HG03095 (cell line): ENCODE results near the gene ACTG1.
"Not testable (repeated sequence)": the region's sequence is repeated elsewhere in the genome, so short reads cannot be mapped to it uniquely, and the experiment has no call there.

Source experiments
- ATAC-seq: cut with Tn5 transposase; IDR thresholded peaks from one replicate; pipeline ENCODE4 v1.9.1; 2021; ENCODE audit warnings: moderate library complexity; ENCODE audit not compliant: unreplicated experiment

ACTG1 gene

DNA sequence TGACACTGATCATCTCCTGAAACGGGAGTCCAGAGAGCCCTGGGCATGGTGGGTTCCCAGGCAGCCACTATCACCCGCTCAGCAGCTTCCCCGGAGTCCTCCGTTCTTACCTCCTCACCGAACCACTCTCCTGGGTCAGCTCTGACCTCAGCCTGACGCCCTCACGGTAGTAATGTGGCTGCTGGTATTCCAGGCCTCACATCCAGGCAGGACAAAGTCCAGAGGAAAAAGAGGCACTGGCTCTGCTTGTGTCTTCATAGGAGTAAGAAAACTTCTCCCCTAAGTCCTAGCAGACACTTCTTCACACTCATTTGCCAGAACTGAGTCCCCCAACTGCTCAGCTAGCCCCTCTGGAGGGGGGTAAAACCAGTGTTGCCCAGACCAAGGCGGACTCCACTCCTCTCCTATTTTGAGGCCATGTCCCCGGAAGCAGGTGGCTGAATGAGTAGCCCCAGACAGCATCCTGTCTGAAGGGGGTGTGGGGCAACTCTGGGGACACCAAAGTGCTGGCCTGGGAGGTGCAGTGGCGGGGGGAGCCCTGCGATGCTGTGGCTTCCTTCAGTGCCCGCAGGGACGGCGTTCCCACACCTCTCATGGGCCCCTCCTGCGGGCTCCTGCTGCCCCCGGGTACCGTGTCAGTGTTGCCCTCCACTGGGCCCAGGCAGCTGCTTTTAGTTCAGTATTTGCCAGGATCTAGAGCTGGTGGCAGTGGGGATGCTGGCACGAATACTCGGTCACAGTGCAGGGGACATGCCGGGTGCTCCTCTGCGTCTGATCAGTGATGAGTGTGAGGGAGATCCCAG lies 20.9 kb upstream of the ACTG1 start:
- no peak for ATAC-seq

DNA sequence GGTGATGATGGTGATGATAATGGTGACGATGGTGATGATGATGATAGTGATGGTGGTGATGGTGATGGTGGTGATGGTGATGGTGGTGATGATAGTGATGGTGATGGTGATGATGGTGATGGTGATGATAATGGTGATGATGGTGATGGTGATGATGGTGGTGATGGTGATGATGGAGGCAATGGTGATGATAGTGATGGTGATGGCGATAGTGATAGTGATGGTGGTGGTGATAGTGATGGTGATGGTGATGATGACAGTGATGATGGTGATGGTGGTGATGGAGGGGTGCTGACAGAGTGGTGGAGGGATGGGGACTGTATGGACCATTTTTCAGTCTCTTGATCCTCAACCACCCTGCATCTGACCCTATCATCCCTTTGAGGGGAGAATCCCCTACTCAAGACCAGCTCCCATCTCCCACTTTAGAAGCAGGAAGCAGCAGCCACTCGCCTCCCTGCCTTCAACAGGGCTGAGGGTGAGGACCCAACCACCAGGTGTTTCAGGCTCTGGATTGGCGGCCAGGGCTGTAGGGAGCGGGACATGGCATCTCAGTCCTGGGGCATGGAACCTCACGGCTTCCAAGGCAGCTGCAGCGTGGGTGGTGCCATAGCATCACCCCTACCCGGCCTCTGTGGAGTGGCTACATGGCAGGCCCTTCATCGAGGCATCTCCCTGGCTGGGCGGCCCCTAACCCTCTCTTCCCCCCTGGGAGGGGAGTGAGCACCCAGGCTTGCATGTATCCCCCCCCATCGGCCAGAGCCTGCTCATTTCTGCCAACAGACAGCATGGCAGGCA lies 20.1 kb upstream of the ACTG1 start:
- ATAC-seq: no peak

DNA sequence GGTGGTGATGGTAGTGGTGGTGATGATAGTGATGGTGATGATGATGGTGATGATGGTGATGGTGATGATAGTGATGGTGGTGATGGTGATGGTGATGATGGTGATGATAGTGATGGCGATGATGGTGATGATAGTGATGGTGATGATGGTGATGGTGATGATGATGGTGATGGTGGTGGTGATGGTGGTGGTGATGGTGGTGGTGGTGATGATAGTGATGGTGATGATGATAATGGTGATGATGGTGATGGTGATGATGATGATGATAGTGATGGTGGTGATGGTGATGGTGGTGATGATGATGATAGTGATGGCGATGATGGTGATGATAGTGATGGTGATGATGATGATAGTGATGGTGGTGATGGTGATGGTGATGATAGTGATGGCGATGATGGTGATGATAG lies 19.4 kb upstream of the ACTG1 start:
- ATAC-seq: not testable (repeated sequence)

DNA sequence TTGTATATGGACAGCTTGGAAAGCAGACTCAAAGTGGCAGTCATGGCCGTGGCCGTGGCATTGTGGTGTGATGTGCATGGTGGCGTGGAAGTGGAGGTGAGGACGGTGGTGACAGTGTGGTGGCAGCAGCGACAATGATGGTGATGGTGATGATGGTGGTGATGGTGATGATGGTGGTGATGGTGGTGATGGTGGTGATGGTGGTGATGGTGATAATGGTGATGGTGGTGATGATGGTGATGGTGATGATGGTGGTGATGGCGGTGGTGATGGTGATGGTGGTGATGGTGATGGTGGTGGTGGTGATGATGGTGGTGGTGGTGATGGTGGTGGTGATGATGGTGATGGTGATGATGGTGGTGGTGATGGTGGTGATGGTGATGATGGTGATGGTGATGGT lies 18.4 kb upstream of the ACTG1 start:
- not testable (repeated sequence) for ATAC-seq

DNA sequence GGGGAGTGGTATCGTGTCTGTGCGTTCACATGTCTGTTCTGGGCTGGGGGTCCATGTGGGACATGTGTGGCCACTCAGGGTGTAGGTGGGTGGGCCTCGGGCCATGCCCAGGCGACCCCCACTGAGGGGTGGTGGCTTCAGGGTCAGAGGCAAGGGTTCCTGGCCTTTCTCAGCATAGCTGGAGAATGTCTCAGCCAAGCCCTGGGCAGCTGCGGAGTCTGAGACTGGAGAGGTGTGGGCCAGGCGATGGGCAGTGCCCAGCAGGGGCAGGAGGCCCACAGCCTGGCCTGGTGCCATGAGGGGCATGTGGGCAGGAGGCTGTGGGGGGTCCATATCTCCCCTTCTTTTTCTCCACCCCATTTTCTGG lies 16.8 kb upstream of the ACTG1 start:
- no peak for ATAC-seq

DNA sequence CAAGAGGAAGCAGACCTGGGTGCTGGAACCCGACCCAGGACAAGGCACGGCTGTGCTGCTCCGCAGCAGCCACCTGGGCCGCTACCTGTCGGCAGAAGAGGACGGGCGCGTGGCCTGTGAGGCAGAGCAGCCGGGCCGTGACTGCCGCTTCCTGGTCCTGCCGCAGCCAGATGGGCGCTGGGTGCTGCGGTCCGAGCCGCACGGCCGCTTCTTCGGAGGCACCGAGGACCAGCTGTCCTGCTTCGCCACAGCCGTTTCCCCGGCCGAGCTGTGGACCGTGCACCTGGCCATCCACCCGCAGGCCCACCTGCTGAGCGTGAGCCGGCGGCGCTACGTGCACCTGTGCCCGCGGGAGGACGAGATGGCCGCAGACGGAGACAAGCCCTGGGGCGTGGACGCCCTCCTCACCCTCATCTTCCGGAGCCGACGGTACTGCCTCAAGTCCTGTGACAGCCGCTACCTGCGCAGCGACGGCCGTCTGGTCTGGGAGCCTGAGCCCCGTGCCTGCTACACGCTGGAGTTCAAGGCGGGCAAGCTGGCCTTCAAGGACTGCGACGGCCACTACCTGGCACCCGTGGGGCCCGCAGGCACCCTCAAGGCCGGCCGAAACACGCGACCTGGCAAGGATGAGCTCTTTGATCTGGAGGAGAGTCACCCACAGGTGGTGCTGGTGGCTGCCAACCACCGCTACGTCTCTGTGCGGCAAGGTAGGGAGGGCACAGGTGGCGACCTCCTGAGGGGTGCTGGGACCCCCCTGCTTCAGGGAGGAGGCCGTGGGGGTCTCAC lies 16.2 kb upstream of the ACTG1 start:
- no peak for ATAC-seq

DNA sequence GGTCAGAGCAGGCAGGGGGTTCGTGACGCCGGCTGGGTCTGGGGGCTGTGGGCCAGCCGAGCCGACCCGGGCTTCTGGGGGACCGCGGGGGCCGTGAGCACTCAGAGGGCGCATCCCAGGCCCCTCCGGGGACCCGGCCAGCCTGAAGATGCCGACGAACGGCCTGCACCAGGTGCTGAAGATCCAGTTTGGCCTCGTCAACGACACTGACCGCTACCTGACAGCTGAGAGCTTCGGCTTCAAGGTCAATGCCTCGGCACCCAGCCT lies 15.7 kb upstream of the ACTG1 start:
- ATAC-seq: no peak

DNA sequence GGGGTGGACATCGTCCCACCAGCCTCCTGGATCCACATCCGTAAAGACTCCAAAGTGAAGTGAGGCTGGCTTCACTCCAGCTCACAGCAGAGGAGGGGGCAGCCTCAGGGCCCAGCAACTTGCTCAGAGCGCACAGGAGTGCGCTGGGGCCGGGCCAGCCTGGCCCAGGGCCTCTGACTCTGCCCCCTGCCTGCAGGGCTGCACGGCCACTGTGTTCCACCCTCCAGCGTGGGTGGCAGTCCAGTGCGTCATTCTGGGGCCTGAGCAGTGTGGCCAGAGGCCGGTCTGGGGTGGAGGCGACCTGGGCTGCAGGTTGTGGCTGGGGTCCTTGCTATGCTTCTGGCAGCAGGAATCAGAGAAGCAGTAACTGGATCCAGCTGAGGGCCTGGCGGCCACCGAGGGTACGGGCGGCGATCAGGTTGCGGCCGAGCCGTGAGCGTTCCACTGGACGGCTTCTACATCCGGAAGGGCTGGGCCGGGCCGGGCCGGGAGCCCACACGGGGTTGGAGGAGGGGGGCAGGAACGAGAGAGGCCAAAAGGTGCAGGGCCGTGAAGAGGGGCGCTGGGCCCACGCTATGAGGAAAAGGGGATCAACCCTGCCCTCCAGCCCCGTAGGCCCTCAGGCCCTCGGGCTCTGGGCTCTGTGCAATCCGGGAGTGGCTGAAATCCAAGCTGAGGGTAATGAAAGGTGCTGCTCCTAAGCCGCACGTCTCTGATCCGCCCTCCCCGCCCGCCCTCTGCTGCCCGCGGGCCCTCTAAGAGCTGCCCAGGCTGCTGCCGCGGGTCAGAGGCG lies 15.2 kb upstream of the ACTG1 start, which contains the start of gene FSCN2:
Gene FSCN2, plus strand, starts transcription at position 787 of the 793 bp plus-strand sequence. CDS start 155 bp downstream, outside the sequence.
- no peak for ATAC-seq

DNA sequence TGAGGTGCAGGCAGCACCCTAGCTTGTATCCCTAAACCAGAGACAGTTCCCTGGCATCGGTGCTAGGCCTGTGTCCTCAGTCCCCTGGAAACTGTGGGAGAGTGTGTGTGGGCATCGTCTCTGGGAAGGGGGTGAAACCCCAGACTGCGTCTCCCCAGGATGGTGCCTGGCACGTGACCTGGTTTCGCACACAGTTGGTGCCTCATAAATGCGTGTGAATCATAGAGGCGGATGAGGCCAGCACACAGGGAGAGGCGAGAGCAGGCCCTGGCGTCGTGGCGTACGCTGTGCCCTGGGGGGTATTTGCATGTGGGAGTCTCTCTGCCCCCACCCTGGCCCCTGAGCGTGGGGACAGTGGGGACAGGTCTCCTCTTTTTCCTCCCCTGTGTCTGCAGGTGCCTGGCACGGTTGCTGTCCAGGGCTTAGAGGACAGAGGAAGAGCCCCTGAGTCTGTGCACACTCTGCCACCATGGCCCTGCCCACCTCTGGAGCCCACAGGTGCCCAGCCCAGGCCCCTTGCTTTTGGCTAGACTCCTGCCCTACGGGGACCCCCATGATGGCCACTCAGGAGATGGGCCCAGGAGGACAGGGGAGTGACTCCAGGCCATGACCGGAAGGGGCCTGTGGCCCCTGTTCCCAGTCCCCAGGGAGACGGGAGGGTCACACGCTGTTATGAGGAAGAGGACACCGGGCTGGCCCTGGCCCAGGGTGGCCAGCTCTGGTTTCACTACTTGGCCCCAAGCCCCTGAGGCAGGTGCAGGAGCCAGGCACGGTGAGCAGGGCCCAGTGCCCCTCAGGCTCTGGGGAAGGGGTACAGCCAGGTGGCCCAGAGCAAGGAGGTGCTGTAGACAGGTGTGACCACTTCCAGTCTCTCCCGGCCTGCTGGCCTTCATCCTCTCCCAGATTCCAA lies 14.3 kb upstream of the ACTG1 start:
- ATAC-seq: no peak

DNA sequence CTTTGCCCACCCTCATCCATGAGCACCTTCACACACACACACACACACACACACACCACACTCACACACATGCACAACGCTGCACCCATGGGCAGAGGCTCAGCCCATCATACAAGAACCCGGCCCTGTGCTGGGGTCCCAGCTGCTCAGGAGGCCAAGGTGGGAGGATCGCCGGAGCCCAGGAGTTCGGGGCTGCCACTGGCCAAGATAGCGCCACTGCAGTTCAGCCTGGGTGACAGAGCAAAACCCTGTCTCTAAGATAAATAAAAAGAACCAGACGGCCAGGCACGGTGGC lies 12.2 kb upstream of the ACTG1 start:
- ATAC-seq: no peak

DNA sequence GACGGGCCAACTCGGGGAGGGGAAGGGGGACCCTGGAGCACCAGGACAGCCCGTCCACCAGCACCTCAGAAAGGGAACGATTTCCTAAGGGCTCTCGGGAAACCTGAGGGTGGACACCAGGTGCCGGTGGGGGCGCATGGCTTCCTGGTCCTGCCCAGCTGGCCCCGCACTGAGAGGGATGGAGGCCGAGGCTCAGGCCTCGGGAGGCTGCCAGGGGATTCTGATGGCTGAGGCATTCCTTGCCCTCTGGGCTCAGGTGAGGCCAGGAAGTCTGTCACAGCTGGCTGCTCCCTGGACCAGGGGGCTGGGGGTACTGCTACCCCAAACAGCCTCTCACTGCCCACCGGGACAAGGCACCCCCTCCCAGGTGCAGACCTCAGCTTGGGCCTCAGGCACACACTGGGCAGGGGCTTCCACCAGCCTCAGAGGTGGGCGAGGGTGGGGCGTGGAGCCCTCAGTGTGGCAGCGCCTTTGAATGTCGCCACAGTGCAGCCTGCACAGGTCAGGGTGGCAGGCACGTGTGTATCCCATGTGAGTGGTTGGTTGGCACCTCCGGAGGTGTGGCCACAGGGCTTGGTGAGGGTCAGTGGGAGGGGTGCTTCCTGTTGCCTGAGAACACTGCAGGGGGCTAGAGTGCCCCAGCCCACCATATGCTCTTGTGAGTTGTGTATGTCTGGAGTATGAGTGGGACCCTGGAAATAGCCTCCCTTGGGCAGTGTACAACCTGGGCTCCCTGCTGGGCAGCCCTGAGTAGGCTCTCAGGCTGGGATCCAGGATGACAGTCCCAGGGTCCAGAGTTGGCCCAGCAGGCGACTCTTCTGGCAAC lies 11.7 kb upstream of the ACTG1 start:
- ATAC-seq: no peak

DNA sequence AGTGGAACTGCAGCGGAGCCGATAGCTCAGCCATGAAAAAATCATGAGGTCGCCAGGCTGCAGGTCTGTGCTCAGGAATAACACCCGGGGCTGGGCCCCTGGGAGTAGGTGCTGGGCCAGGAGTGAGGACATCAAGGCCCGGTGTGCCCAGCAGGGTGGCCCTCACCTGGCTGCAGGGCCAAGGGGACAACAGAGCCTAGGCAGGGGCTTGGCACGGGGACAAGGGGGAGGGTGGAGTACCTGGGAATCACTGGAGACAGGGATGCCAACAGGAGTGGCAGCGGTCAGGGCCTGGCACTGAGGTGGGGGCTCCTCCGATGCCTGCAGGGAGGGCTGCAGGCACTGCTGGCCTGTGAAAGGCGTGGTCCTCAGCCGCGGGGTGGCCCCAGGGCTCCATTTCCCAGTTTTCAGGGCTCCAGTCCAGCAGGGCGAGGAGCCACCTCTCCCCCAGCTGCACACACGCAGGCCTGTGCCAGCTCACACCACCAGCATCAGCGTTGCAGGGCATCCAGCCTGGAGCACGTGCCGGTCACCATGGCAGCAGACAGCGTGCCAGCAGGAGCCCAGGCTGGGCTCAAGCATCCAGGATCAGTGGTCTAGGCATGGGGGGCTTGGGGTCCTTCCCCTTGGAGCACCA lies 10.9 kb upstream of the ACTG1 start:
- ATAC-seq: no peak

DNA sequence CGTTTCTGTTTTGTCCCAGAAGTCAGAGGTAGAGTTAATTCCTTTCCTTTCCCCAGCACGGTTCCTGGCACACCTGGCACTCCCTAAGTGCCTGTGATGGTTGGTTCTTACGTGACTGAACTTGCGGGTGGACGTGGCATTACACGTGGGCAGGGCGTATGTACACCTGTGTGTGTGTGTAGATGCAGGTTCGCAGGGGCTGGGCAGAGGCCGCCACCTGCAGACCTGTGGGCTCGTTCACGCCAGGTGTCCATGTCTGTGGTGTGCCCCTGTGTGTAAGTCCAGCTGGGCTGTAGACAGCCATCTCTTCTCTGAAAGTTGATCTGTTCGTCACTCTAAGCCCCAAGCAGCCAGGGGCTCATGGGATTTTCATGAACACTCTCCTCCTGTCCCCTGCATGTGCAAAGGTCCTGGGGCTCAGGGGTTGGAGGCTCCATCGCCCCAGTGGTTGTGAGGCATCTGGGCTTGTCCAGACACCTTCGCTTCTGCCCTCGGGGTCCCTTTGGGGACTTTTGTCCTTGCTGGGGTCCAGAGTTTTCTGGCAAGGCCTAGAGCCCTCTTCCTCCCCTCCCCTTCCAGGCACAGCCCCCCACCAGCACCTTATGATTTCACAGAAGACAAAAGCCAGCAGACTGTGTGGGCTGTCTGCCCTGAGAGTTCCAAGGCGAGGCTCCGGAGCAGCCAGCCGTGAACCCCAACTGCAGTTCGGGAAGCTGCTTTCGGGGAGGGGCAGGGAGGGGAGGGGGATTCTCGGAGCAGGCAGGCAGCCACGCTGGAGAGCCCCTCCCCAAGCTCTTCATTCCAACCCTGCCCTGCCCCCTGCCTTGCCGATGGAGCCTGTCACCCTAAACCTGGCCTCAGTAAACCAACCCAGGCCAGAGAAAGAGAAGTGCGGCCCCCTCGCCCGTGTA lies 10.1 kb upstream of the ACTG1 start:
- ATAC-seq: no peak

DNA sequence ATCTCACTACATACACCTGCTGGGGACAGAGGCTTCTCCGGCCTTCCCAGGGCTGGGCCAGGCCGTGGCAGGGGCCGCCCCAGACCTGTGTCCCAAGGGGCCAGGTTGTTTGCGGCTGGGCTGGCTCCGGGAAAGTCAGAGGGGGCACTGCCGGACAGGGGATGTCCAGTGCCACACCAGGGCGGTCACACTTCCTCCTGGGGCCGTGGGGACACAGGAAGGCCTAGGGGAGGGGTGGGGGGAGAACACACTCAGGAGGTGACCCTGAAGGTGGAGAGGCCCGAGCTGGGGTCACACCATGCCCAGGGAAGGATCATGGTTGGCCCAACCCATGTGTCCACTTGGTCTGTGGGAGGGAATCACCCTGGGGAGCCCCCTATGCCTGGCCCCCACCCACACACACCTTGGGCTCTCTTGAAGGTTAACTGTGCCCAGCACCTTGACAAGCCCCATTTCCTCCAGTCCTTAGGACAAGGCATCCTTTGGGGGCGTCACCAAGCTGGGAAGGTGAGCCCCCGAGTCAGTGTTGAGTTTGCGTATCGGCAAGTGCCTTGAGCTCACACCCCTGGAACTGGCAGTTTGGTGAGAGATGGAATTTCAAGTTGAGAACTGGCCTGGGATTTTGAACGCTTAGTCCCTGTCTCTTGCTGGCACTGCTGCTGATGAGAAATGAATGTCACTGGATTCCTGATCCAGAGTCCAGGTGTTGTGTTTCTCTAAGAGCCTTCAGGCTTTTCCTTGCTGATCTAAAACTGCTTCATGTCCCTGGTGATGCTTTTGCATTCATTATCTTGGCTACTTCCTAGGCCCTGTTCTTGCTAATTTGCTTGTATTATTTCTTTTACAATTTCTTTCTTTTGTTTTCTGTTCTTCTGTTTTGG lies 7.7 kb upstream of the ACTG1 start:
- ATAC-seq: no peak

DNA sequence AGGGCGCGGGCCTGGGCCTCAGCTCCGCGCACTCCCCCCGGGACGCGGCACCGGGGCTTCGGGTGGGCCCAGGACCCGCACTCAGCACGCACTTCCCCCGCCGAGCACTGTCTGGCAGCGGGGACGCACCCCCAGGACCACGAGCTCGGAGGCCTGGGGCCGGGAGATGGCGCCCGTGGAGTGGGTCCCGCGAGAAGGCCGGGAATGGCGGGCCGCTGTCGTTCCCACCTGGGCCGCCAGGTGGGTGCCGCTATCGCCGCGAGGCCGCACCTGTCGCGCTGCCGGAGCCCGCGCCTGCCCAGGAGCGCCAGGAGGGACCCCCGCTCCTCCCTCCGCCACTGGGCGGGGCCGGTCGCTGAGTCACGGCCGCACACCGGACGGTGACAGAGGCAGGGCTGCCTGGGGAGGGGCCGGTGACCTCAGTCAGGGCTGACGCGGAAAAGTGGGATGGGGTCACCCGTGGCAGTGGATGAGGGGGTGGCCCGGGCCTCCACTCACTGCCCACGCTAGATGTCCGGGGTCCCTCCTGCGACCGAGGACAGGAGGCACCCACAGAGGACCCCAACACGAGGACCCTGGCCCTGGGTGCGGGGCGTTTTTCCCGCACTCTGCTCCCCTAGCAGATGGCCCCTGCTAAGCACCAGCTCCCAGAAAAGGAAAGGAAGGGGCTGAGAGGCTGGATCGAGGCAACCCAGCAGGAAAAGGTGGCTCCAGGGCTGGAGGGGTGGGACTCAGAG lies 6.9 kb upstream of the ACTG1 start:
- no peak for ATAC-seq

DNA sequence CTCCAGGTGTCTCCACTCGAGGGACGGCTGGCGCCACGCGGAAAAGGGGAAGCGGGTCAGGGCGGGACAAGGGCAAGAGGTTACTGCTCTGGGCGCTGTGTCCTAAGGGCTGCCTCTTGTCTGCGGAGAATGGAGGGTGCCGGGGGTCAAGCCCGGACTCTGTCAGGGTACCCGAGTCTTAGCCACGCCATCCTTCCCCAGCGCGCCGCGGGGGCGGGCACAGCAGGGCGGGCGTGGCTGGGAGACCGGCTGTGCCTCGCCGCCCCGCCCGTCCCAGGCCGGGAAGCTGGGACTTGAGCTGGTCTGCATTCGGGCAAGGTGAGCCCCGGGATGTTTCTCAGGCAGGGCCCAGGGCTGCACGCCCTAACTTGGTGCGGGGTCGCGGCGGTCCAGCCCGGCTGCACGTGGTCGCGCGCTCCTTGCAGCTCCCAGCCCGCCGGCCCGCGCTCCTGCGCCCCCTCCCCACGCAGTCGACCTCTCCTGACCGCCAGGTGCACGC lies 6.2 kb upstream of the ACTG1 start:
- no peak for ATAC-seq
